Measurements from ENCODE around the gene CPT2. TPM values are rescaled to one million over a fixed set of nuclear protein-coding genes. Genes with fewer than 3 reads are reported as not detected.

The CPT2 gene
- total and polyA plus RNA-seq, 12 donors: 7.8 to 79.5 (median 43.1) TPM

DNA sequence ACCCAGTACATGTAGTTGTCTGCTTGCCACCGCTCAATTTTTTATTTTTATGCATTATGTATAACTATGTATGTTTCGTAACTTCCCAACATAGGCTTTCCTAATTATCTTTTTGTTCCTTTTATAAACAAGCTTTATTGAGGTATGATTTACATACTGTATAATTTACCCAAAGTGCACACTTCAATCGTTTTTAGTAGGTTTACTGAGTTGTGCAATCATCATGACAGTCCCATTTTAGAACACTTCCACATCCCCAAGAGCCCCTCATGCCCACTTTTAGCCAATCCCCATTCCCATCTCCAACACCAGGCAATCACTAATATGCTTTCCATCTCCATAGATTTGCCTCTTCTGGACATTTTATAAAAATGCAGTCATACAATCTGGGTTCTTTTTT lies 39.8 kb upstream of the CPT2 start:
- 63 to 70% (median 65%) methylated on average over 3 of the region's 3 CpGs for WGBS, 4 donors
- no peak for TF ChIP-seq POLR2A (IDR thresholded peaks at IDR 0.05)
- TF ChIP-seq, protein P1, sequence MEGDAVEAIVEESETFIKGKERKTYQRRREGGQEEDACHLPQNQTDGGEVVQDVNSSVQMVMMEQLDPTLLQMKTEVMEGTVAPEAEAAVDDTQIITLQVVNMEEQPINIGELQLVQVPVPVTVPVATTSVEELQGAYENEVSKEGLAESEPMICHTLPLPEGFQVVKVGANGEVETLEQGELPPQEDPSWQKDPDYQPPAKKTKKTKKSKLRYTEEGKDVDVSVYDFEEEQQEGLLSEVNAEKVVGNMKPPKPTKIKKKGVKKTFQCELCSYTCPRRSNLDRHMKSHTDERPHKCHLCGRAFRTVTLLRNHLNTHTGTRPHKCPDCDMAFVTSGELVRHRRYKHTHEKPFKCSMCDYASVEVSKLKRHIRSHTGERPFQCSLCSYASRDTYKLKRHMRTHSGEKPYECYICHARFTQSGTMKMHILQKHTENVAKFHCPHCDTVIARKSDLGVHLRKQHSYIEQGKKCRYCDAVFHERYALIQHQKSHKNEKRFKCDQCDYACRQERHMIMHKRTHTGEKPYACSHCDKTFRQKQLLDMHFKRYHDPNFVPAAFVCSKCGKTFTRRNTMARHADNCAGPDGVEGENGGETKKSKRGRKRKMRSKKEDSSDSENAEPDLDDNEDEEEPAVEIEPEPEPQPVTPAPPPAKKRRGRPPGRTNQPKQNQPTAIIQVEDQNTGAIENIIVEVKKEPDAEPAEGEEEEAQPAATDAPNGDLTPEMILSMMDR (IDR thresholded peaks at IDR 0.05): no peak
- no peak for DNase-seq
- intact Hi-C loops (cut with DNase I): no loop called here
- Histone ChIP-seq H3K4me1 (replicated peaks in 1 of 2) (no peaks in the 10 kb centered on the region), H3K27ac (no peak overlapping the region), H3K36me3 (replicated peaks in 1 of 2) (no peaks in the 10 kb centered on the region), H3K9me3 (replicated peaks in 1 of 3) (no peaks in the 10 kb centered on the region), H3K4me3 (no peak overlapping the region), H3K27me3 (no peaks in the 10 kb centered on the region)

DNA sequence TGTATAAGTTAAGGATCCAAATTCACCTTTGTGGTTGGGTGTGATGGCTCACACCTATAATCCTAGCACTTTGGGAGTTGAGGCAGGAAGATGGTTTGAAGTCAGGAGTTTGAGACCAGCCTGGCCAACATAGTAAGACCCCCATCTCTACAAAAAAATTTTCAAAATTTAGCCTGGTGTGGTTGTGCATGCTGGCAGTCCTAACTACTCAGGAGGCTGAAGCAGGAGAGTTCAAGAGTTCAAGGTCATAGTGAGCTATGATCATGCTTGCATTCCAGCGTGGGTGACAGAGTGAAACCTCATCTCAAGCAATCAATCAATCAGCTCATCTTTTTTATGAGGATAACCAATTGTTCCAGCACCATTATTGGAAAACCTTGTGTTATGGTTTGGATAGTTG lies 37.7 kb upstream of the CPT2 start:
- DNase-seq: no peak
- TF ChIP-seq POLR2A (IDR thresholded peaks at IDR 0.05): no peak
- TF ChIP-seq, protein P1 (IDR thresholded peaks at IDR 0.05): no peak
- H3K4me1 ChIP-seq (replicated peaks in 1 of 2): no peaks in the 10 kb centered on the region

DNA sequence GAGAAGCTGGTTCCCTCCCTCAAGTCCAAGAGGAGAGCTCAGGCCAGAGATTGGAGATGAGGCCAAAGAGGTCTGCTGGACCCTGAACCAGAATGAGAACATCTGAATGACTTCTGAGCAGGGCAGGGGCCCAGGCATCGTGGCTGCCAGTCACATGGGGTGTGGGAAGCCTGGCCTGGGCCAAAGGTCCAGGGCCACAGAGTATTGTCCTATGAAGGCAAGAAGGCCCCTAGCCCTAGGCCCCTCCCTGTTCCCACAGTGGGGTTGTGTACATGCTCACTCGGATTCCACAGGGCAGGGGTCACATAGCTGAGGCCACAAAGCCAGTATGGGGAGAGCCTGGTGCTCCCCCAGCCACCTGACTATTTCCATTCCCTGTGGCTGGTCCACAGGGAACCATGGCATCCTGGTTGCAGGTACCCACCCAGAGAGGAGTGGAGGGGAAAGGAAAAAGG lies 35.7 kb upstream of the CPT2 start:
- TF ChIP-seq POLR2A (IDR thresholded peaks at IDR 0.05): no peak
- no peak overlapping the region for H3K27ac ChIP-seq
- H3K27me3 ChIP-seq: peaks cover 7% of the 10 kb centered on the region
- DNase-seq: no peak
- H3K4me3 ChIP-seq: no peak overlapping the region
- H3K9me3 ChIP-seq (replicated peaks in 1 of 3): no peaks in the 10 kb centered on the region
- 40 to 62% (median 48%) methylated on average over 1 to 2 of the region's 2 CpGs for WGBS, 4 donors
- no peaks in the 10 kb centered on the region for H3K4me1 ChIP-seq (replicated peaks in 1 of 2)
- intact Hi-C loops (cut with DNase I): no loop called here
- no peaks in the 10 kb centered on the region for H3K36me3 ChIP-seq (replicated peaks in 1 of 2)

More for the DNA sequence above, 37.7 kb upstream of the CPT2 start:
- Histone ChIP-seq H3K36me3 (replicated peaks in 1 of 2) (no peaks in the 10 kb centered on the region), H3K4me3 (no peak overlapping the region), H3K27ac (no peak overlapping the region), H3K9me3 (replicated peaks in 1 of 3) (no peaks in the 10 kb centered on the region), H3K27me3 (peaks cover 7% of the 10 kb centered on the region)
- WGBS, 4 donors: 14 to 55% (median 33%) methylated on average over 1 of the region's 1 CpG
- intact Hi-C loops (cut with DNase I): no loop called here

DNA sequence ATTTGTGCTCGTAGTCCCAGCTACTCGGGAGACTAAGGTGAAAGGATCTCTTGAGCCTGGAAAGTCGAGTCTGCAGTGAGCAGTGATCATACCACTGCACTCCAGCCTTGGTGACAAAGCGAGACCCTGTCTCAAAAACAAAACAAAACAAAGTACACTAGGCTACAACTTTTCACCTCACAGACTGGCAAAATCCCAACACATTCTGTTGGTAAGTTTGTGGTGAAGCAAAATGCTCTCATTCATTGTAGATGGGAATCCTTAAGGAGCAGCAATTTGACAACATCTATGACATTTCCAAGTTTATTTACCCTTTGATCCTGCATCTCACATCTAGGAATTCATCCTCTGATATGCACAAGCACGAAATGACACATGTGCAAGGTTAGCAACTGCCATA lies 34.0 kb upstream of the CPT2 start:
- intact Hi-C loops (cut with DNase I): no loop called here
- Histone ChIP-seq H3K4me1 (replicated peaks in 1 of 2) (no peaks in the 10 kb centered on the region), H3K9me3 (replicated peaks in 1 of 3) (no peaks in the 10 kb centered on the region), H3K4me3 (no peak overlapping the region), H3K27me3 (peaks cover 7% of the 10 kb centered on the region), H3K27ac (no peak overlapping the region), H3K36me3 (replicated peaks in 1 of 2) (no peaks in the 10 kb centered on the region)
- whole genome bisulfite sequencing, 4 donors: 62 to 67% (median 64%) methylated on average over 5 of the region's 5 CpGs
- TF ChIP-seq, protein P1 (IDR thresholded peaks at IDR 0.05): no peak
- no peak for TF ChIP-seq POLR2A (IDR thresholded peaks at IDR 0.05)
- DNase-seq: no peak

DNA sequence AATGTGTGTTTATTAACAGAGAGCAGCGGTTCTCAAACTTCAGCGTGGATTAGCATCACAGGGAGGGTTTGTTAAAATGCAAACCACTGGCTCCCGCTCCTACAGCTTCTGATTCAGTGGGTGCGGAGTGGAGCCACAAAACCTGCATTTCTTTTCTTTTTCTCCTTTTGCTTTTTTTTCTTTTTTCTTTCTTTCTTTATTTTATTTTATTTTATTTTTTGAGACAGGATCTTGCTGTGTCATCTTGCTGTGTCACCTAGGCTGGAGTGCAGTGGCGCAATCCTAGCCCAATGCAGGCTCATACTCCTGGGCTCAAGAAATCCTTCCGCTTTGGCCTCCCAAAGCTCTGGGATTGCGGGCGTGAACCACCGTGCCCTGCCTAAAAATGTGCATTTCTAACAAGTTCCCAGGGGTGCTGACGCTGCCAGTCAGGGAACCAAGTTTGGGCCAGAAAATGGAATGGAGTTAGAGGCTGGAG lies 33.3 kb upstream of the CPT2 start:
- Histone ChIP-seq H3K27me3 (peaks cover 7% of the 10 kb centered on the region), H3K9me3 (replicated peaks in 1 of 3) (no peaks in the 10 kb centered on the region), H3K36me3 (replicated peaks in 1 of 2) (no peaks in the 10 kb centered on the region), H3K27ac (no peak overlapping the region), H3K4me1 (replicated peaks in 1 of 2) (no peaks in the 10 kb centered on the region), H3K4me3 (no peak overlapping the region)
- DNase-seq: no peak
- intact Hi-C loops (cut with DNase I): no loop called here
- no peak for TF ChIP-seq POLR2A (IDR thresholded peaks at IDR 0.05)
- TF ChIP-seq, protein P1 (IDR thresholded peaks at IDR 0.05): no peak
- 74 to 81% (median 78%) methylated on average over 10 of the region's 10 CpGs for WGBS, 4 donors
